Suppressor macrophage treated with lipopolysaccharide for 4 hours (primary cell): Measurements from ENCODE around the gene NANOS3.
A peak's percentile ranks its signal among the peaks of the same experiment; 100 is the strongest.

Experiments used
- DNase-seq: peaks from one replicate; pipeline ENCODE4 v3.0.0-alpha.2; 2020

Gene NANOS3

GRCh38 chr19:13864667-13865570, 12.0 kb upstream of the NANOS3 start:
- DNase-seq = no peak

- DNase-seq = no peak
These were observed 11.1 kb upstream of the NANOS3 start for GRCh38 chr19:13865571-13866462.

- no peak for DNase-seq
These were observed 10.4 kb upstream of the NANOS3 start for GRCh38 chr19:13866463-13867046.

- DNase-seq = peak; percentile 44
These were observed 8.3 kb upstream of the NANOS3 start for GRCh38 chr19:13868663-13869062.

- no peak for DNase-seq
These were observed 7.7 kb upstream of the NANOS3 start for GRCh38 chr19:13869281-13869680.

- no peak for DNase-seq
These were observed 6.1 kb upstream of the NANOS3 start for GRCh38 chr19:13870873-13871272.

GRCh38 chr19:13872339-13872694, 4.6 kb upstream of the NANOS3 start:
- no peak for DNase-seq

GRCh38 chr19:13872695-13873389, 4.1 kb upstream of the NANOS3 start:
- DNase-seq = no peak

- no peak for DNase-seq
These were observed 3.0 kb upstream of the NANOS3 start for GRCh38 chr19:13873834-13874515.

GRCh38 chr19:13875824-13876223, 1.1 kb upstream of the NANOS3 start:
- no peak for DNase-seq

- DNase-seq = no peak
These were observed 369 bp downstream of the NANOS3 start for GRCh38 chr19:13877303-13877702.

GRCh38 chr19:13880059-13881043, 3.4 kb downstream of the NANOS3 start:
- DNase-seq = peak; percentile 98

GRCh38 chr19:13881251-13881691, 4.3 kb downstream of the NANOS3 start:
- no peak for DNase-seq

- DNase-seq = peak; percentile 75
These were observed 4.9 kb downstream of the NANOS3 start for GRCh38 chr19:13881692-13882418.

- DNase-seq = no peak
These were observed 5.5 kb downstream of the NANOS3 start for GRCh38 chr19:13882419-13882795.

- no peak for DNase-seq
These were observed 5.9 kb downstream of the NANOS3 start for GRCh38 chr19:13882836-13883235.

- no peak for DNase-seq
These were observed 6.7 kb downstream of the NANOS3 start for GRCh38 chr19:13883516-13884064.

GRCh38 chr19:13884726-13885591, 8.0 kb downstream of the NANOS3 start:
- DNase-seq = no peak

GRCh38 chr19:13885826-13886365, 9.0 kb downstream of the NANOS3 start:
- DNase-seq = no peak
